ENCODE measurements around the gene PKP2.

Gene PKP2

GRCh38 chr12:32742133-32742532 is 154.4 kb downstream of the PKP2 start:
- no peak for ATAC-seq

More at GRCh38 chr12:32742133-32742532, 154.4 kb downstream of the PKP2 start:
- TF ChIP-seq ZFP30 (CRISPR knock-in tag; IDR thresholded peaks at IDR 0.05) = no peak
- no peak for TF ChIP-seq ISL1 (CRISPR knock-in tag; IDR thresholded peaks at IDR 0.05)
- no peak for TF ChIP-seq ZNF565 (CRISPR knock-in tag; conservative IDR thresholded peaks at IDR 0.05; ENCODE audit: low read depth)
- TF ChIP-seq CSDC2 (CRISPR knock-in tag; IDR thresholded peaks at IDR 0.05) = no peak
- TF ChIP-seq TCF4 (CRISPR knock-in tag; IDR thresholded peaks at IDR 0.05; ENCODE audit: borderline replicate concordance) = no peak
- no peak for TF ChIP-seq GLIS3 (CRISPR knock-in tag; IDR thresholded peaks at IDR 0.05)
- TF ChIP-seq, protein P1, sequence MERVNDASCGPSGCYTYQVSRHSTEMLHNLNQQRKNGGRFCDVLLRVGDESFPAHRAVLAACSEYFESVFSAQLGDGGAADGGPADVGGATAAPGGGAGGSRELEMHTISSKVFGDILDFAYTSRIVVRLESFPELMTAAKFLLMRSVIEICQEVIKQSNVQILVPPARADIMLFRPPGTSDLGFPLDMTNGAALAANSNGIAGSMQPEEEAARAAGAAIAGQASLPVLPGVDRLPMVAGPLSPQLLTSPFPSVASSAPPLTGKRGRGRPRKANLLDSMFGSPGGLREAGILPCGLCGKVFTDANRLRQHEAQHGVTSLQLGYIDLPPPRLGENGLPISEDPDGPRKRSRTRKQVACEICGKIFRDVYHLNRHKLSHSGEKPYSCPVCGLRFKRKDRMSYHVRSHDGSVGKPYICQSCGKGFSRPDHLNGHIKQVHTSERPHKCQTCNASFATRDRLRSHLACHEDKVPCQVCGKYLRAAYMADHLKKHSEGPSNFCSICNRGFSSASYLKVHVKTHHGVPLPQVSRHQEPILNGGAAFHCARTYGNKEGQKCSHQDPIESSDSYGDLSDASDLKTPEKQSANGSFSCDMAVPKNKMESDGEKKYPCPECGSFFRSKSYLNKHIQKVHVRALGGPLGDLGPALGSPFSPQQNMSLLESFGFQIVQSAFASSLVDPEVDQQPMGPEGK (CRISPR knock-in tag; IDR thresholded peaks at IDR 0.05; ENCODE audit: borderline replicate concordance) = no peak
- TF ChIP-seq, protein P2, sequence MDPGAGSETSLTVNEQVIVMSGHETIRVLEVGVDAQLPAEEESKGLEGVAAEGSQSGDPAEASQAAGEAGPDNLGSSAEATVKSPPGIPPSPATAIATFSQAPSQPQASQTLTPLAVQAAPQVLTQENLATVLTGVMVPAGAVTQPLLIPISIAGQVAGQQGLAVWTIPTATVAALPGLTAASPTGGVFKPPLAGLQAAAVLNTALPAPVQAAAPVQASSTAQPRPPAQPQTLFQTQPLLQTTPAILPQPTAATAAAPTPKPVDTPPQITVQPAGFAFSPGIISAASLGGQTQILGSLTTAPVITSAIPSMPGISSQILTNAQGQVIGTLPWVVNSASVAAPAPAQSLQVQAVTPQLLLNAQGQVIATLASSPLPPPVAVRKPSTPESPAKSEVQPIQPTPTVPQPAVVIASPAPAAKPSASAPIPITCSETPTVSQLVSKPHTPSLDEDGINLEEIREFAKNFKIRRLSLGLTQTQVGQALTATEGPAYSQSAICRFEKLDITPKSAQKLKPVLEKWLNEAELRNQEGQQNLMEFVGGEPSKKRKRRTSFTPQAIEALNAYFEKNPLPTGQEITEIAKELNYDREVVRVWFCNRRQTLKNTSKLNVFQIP (CRISPR knock-in tag; IDR thresholded peaks at IDR 0.05; ENCODE audit: borderline replicate concordance, low read depth) = no peak
